ENCODE measurements around the gene SEMA6B.
A peak's percentile ranks its signal among the peaks of the same experiment; 100 is the strongest.

GRCh38 chr19:4557971-4558941 lies 1.2 kb downstream of the SEMA6B start:
- no peak for TF ChIP-seq GABPA (IDR thresholded peaks at IDR 0.05; ENCODE audit: low read depth)
- TF ChIP-seq CTCF (IDR thresholded peaks at IDR 0.05), result peak; percentile 88
- no peak for TF ChIP-seq NFIC (IDR thresholded peaks at IDR 0.05; ENCODE audit: borderline replicate concordance)
- no peak for TF ChIP-seq NRF1 (IDR thresholded peaks at IDR 0.05; ENCODE audit: low read depth, low read length)
- no peak for TF ChIP-seq REST (IDR thresholded peaks at IDR 0.05; ENCODE audit: low read depth, low read length)
- TF ChIP-seq FOXJ3 (CRISPR knock-in tag; IDR thresholded peaks at IDR 0.05), result no peak
- TF ChIP-seq MXI1 (IDR thresholded peaks at IDR 0.05; ENCODE audit: low read depth, low read length), result no peak
- TF ChIP-seq CHD2 (IDR thresholded peaks at IDR 0.05; ENCODE audit: low read length, partially characterized antibody), result no peak
- no peak for TF ChIP-seq TAF1 (IDR thresholded peaks at IDR 0.05; ENCODE audit: borderline replicate concordance, low read depth, low read length)
- peak; percentile 47 for TF ChIP-seq SMC3 (IDR thresholded peaks at IDR 0.05; ENCODE audit: low read depth, low read length)
